HepG2 (cell line): Measurements from ENCODE around the gene ZNF628. TPM values are rescaled to one million over a fixed set of nuclear protein-coding genes. Genes with fewer than 3 reads are reported as not detected.

Source experiments
- CREB1 ChIP-seq, 2 experiments: fragments of 450-650 bp in 1 of 2; IDR thresholded peaks; 2 replicates each; pipeline ENCODE4 v1.6.1; 2016 to 2017; ENCODE audit warnings: control low read depth in 1 of 2, mild to moderate bottlenecking in 1 of 2, missing compliant biosample characterization in 1 of 2, missing genetic modification characterization in 1 of 2
- DMTF1 ChIP-seq: sonication (generic); formaldehyde crosslinking; IDR thresholded peaks from 2 replicates; pipeline ENCODE4 v1.4.0; 2020; ENCODE audit warnings: mild to moderate bottlenecking, missing genetic modification reagents
- ELF3 ChIP-seq: IDR thresholded peaks from 2 replicates; pipeline ENCODE4 v1.6.1; 2016; ENCODE audit warnings: missing genetic modification reagents, missing compliant biosample characterization
- EP300 ChIP-seq, 3 experiments: sonication (generic) in 1 of 3; formaldehyde crosslinking in 1 of 3; IDR thresholded peaks; 2 replicates each; pipeline versions ENCODE4 v1.5.1 to v1.6.1; 2011 to 2020; ENCODE audit warnings: low read depth in 2 of 3, low read length in 2 of 3, borderline replicate concordance in 1 of 3, improper control_type of control experiment in 1 of 3, mild to moderate bottlenecking in 1 of 3, missing genetic modification reagents in 1 of 3, moderate library complexity in 1 of 3
- GPN1 ChIP-seq: sonication (generic); formaldehyde crosslinking; IDR thresholded peaks from 2 replicates; pipeline ENCODE4 v1.5.1; 2020; ENCODE audit warnings: missing genetic modification reagents, borderline replicate concordance
- MED8 ChIP-seq: sonication (generic); formaldehyde crosslinking; IDR thresholded peaks from 2 replicates; pipeline ENCODE4 v1.8.1; 2023; ENCODE audit warnings: mild to moderate bottlenecking, missing genetic modification reagents; ENCODE audit not compliant: insufficient replicate concordance
- MTA1 ChIP-seq: sonication (generic); formaldehyde crosslinking; IDR thresholded peaks from 2 replicates; pipeline ENCODE4 v1.4.0; 2020; ENCODE audit warnings: missing genetic modification reagents, mild to moderate bottlenecking, borderline replicate concordance
- SATB2 ChIP-seq: sonication (generic); formaldehyde crosslinking; IDR thresholded peaks from 2 replicates; pipeline ENCODE4 v1.5.0; 2020; ENCODE audit warnings: missing genetic modification reagents
- SNAI1 ChIP-seq: sonication (generic); formaldehyde crosslinking; IDR thresholded peaks from 2 replicates; pipeline ENCODE4 v1.5.0; 2020; ENCODE audit warnings: mild to moderate bottlenecking, missing genetic modification reagents, borderline replicate concordance
- SRSF1 ChIP-seq: fragments of 200-400 bp; formaldehyde crosslinking; optimal IDR thresholded peaks from 2 replicates; pipeline ENCODE3; 2017; ENCODE audit warnings: mild to moderate bottlenecking, low read depth, low read length, moderate library complexity
- TEAD3 ChIP-seq: optimal IDR thresholded peaks from 2 replicates; pipeline ENCODE3; 2016; ENCODE audit warnings: borderline replicate concordance
- ZBTB1 ChIP-seq: sonication (generic); formaldehyde crosslinking; IDR thresholded peaks from 2 replicates; pipeline ENCODE4 v1.4.0; 2020; ENCODE audit warnings: missing genetic modification reagents, borderline replicate concordance
- ZC3H13 ChIP-seq: sonication (generic); formaldehyde crosslinking; IDR thresholded peaks from 2 replicates; pipeline ENCODE4 v1.8.1; 2023; ENCODE audit warnings: mild to moderate bottlenecking, missing genetic modification reagents, moderate library complexity
- ZNF224 ChIP-seq: sonication (generic); formaldehyde crosslinking; IDR thresholded peaks from 2 replicates; pipeline ENCODE4 v1.5.0; 2020; ENCODE audit warnings: mild to moderate bottlenecking, missing genetic modification reagents
- ZNF317 ChIP-seq: sonication (generic); formaldehyde crosslinking; IDR thresholded peaks from 2 replicates; pipeline ENCODE4 v1.5.0; 2020; ENCODE audit warnings: mild to moderate bottlenecking, missing genetic modification reagents
- ZNF558 ChIP-seq: sonication (generic); formaldehyde crosslinking; IDR thresholded peaks from 2 replicates; pipeline ENCODE4 v1.9.0; 2022; ENCODE audit warnings: mild to moderate bottlenecking, missing genetic modification reagents, borderline replicate concordance
- ZNF720 ChIP-seq: sonication (generic); formaldehyde crosslinking; IDR thresholded peaks from 2 replicates; pipeline ENCODE4 v1.4.0; 2020; ENCODE audit warnings: missing genetic modification reagents
- ZNF850 ChIP-seq: sonication (generic); formaldehyde crosslinking; conservative IDR thresholded peaks from 2 replicates; pipeline ENCODE4 v1.9.0; 2021; ENCODE audit warnings: mild to moderate bottlenecking, missing genetic modification reagents
- polyA plus RNA-seq, 8 experiments: library from polyadenylated mRNA; depleted of rRNA in 3 of 8; stranded (reverse) in 7 of 8; unstranded in 1 of 8; fragments of >200 nt; fragmentation: Illumina TruSeq in 4 of 8; extraction: Trizol in 4 of 8; gene quantifications; 2 replicates each; pipeline versions ENCODE4 v1.2.1 to v1.2.3, GENCODE V29; 2011 to 2016; ENCODE audit warnings: low read depth in 4 of 8, missing spikeins in 1 of 8, mixed read lengths in 1 of 8; ENCODE audit not compliant: insufficient read depth in 1 of 8
- total RNA-seq, 5 experiments: library from RNA; depleted of rRNA; stranded (reverse); fragments of >200 nt; fragmentation: Illumina TruSeq; extraction: Trizol; gene quantifications; 2 replicates each; pipeline ENCODE4 v1.2.3, GENCODE V29; 2016; ENCODE audit warnings: low read depth in 1 of 5
- TF ChIP-seq, protein P1 (sequence below): IDR thresholded peaks from 2 replicates; pipeline ENCODE4 v1.6.1; 2016; ENCODE audit warnings: mild to moderate bottlenecking, missing biosample characterization, missing genetic modification reagents
- TF ChIP-seq, protein P2 (sequence below): fragments of 450-650 bp; IDR thresholded peaks from 2 replicates; pipeline ENCODE4 v1.6.1; 2017
- TF ChIP-seq, protein P3 (sequence below): sonication (generic); formaldehyde crosslinking; IDR thresholded peaks from 2 replicates; pipeline ENCODE4 v1.5.0; 2020; ENCODE audit warnings: mild to moderate bottlenecking, missing genetic modification reagents

Gene ZNF628
- total and polyA plus RNA-seq, 2 of the 13 experiments (the other 11 are each of a cell fraction or from before 2014, with no cell fraction given), result 0.54 to 1.2 TPM

- TF ChIP-seq SATB2 (CRISPR knock-in tag), result no peak
- TF ChIP-seq ZC3H13 (CRISPR knock-in tag), result no peak
- TF ChIP-seq SRSF1, result peak; percentile 11
- TF ChIP-seq, protein P1, sequence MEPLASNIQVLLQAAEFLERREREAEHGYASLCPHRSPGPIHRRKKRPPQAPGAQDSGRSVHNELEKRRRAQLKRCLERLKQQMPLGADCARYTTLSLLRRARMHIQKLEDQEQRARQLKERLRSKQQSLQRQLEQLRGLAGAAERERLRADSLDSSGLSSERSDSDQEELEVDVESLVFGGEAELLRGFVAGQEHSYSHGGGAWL (CRISPR knock-in tag), result peak; percentile 8; the same call in 1 of the 2 replicates
- peak; percentile 30 for TF ChIP-seq MED8 (CRISPR knock-in tag)
- TF ChIP-seq, protein P2, sequence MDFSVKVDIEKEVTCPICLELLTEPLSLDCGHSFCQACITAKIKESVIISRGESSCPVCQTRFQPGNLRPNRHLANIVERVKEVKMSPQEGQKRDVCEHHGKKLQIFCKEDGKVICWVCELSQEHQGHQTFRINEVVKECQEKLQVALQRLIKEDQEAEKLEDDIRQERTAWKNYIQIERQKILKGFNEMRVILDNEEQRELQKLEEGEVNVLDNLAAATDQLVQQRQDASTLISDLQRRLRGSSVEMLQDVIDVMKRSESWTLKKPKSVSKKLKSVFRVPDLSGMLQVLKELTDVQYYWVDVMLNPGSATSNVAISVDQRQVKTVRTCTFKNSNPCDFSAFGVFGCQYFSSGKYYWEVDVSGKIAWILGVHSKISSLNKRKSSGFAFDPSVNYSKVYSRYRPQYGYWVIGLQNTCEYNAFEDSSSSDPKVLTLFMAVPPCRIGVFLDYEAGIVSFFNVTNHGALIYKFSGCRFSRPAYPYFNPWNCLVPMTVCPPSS, result no peak
- TF ChIP-seq SNAI1 (CRISPR knock-in tag), result peak; percentile 70; the same call in 1 of the 2 replicates
- 0 out of 2 replicates have a peak, but pooled peaks have one; percentile 40 for TF ChIP-seq ZNF558 (CRISPR knock-in tag)
- no peak for TF ChIP-seq ZBTB1 (CRISPR knock-in tag)
- TF ChIP-seq DMTF1, result no peak
- 0 out of 2 replicates have a peak, but pooled peaks have one; percentile 1 for TF ChIP-seq CREB1 (IDR thresholded peaks at IDR 0.05)
- no peak for TF ChIP-seq CREB1 (CRISPR knock-in tag; IDR thresholded peaks at IDR 0.05)
- peak; percentile 13; the same call in 1 of the 2 replicates for TF ChIP-seq ZNF317 (CRISPR knock-in tag)
- TF ChIP-seq, protein P3, sequence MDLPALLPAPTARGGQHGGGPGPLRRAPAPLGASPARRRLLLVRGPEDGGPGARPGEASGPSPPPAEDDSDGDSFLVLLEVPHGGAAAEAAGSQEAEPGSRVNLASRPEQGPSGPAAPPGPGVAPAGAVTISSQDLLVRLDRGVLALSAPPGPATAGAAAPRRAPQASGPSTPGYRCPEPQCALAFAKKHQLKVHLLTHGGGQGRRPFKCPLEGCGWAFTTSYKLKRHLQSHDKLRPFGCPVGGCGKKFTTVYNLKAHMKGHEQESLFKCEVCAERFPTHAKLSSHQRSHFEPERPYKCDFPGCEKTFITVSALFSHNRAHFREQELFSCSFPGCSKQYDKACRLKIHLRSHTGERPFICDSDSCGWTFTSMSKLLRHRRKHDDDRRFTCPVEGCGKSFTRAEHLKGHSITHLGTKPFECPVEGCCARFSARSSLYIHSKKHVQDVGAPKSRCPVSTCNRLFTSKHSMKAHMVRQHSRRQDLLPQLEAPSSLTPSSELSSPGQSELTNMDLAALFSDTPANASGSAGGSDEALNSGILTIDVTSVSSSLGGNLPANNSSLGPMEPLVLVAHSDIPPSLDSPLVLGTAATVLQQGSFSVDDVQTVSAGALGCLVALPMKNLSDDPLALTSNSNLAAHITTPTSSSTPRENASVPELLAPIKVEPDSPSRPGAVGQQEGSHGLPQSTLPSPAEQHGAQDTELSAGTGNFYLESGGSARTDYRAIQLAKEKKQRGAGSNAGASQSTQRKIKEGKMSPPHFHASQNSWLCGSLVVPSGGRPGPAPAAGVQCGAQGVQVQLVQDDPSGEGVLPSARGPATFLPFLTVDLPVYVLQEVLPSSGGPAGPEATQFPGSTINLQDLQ, result no peak
- TF ChIP-seq GPN1 (CRISPR knock-in tag), result no peak
- TF ChIP-seq EP300 (IDR thresholded peaks at IDR 0.05; ENCODE audit: low read depth in 2 of 2, low read length in 2 of 2), result no peak
- 0 out of 2 replicates have a peak, but pooled peaks have one; percentile 19 for TF ChIP-seq EP300 (CRISPR knock-in tag; IDR thresholded peaks at IDR 0.05; ENCODE audit: borderline replicate concordance)
- TF ChIP-seq ZNF224 (CRISPR knock-in tag), result peak; percentile 62; the same call in 1 of the 2 replicates
- TF ChIP-seq ELF3 (CRISPR knock-in tag), result no peak
- no peak for TF ChIP-seq ZNF720
- TF ChIP-seq MTA1 (CRISPR knock-in tag), result 0 out of 2 replicates have a peak, but pooled peaks have one; percentile 32
- TF ChIP-seq TEAD3 (CRISPR knock-in tag), result no peak
- no peak for TF ChIP-seq ZNF850
Observed at GRCh38 chr19:55461974-55462626, 14.3 kb upstream of the ZNF628 start (continued).
